SK-N-MC (cell line): ENCODE measurements around the gene ALDOA.

Source experiments
- EZH2 ChIP-seq: fragments of 200-600 bp; sonication (generic); IDR thresholded peaks from one replicate; pipeline ENCODE4 v1.6.1; 2017; ENCODE audit warnings: antibody characterized with exemption
- FOXP2 ChIP-seq: optimal IDR thresholded peaks from 2 replicates; pipeline ENCODE3; 2011; ENCODE audit warnings: mild to moderate bottlenecking, moderate library complexity; ENCODE audit not compliant: insufficient read depth; ENCODE audit errors: extremely low read length, control extremely low read depth
- POLR2AphosphoS5 ChIP-seq: IDR thresholded peaks from 2 replicates; pipeline ENCODE4 v1.6.1; 2012; ENCODE audit warnings: mild to moderate bottlenecking, low read depth, low read length, borderline replicate concordance

DNA sequence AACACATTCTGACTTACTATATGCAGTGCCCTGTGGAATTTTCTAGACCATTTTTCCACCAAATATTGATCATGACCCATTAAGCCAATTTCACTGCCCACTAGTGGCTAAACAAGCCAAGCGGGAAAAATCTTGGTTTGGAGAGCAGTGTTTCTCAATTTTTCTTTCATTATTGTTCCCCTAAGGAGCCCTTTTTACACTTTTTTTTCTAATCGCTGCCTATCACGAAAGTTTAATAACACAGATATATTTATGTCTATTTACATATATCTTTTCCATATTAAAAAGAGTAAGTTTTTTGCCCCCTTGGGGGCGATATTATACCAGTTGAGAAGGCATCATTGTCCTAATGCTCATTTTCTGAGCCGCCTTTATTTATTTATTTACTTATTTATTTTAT is 23.7 kb upstream of the ALDOA start:
- no peak for TF ChIP-seq POLR2AphosphoS5
- TF ChIP-seq EZH2: no peak
- no peak for TF ChIP-seq FOXP2
